SK-N-SH treated with all-trans-retinoic acid at 6 μM for 48 hours (cell line): ENCODE data around the gene C19orf53.
"Not testable (repeated sequence)": the region's sequence is repeated elsewhere in the genome, so short reads cannot be mapped to it uniquely, and the experiment has no call there.

Experiments
- ATAC-seq: fragments of 200-7000 bp; cut with Tn5 transposase; 3 replicates; pipeline ENCODE4 v1.9.1; 2020; ENCODE audit warnings: mild to moderate bottlenecking, moderate library complexity
- ARNTL ChIP-seq: fragments of 450-650 bp; formaldehyde crosslinking; IDR thresholded peaks from 2 replicates; pipeline ENCODE4 v1.5.0; 2020; ENCODE audit warnings: low read depth, mild to moderate bottlenecking, moderate library complexity, borderline replicate concordance
- BACH2 ChIP-seq: fragments of 250-450 bp; sonication (Bioruptor Pico); IDR thresholded peaks from 2 replicates; pipeline ENCODE4 v1.9.0; 2021; ENCODE audit warnings: mild to moderate bottlenecking, borderline replicate concordance
- CREB5 ChIP-seq: fragments of 250-450 bp; sonication (Bioruptor Pico); IDR thresholded peaks from 2 replicates; pipeline ENCODE4 v1.5.1; 2020; ENCODE audit warnings: low read depth, mild to moderate bottlenecking, moderate library complexity
- CSDC2 ChIP-seq: fragments of 250-450 bp; sonication (Bioruptor Pico); IDR thresholded peaks from 2 replicates; pipeline ENCODE4 v1.5.0; 2020; ENCODE audit warnings: mild to moderate bottlenecking, moderate library complexity
- CSRNP3 ChIP-seq: fragments of 250-450 bp; sonication (Bioruptor Pico); IDR thresholded peaks from 2 replicates; pipeline ENCODE4 v1.5.1; 2021; ENCODE audit warnings: mild to moderate bottlenecking, moderate library complexity
- ESRRG ChIP-seq: fragments of 250-450 bp; sonication (Bioruptor Pico); IDR thresholded peaks from 2 replicates; pipeline ENCODE4 v1.6.1; 2021; ENCODE audit warnings: mild to moderate bottlenecking
- GLIS3 ChIP-seq: fragments of 250-450 bp; sonication (Bioruptor Pico); IDR thresholded peaks from 2 replicates; pipeline ENCODE4 v1.5.0; 2020; ENCODE audit warnings: mild to moderate bottlenecking, moderate library complexity
- ISL1 ChIP-seq: fragments of 250-450 bp; sonication (Bioruptor Pico); IDR thresholded peaks from 2 replicates; pipeline ENCODE4 v2.1.2; 2022; ENCODE audit warnings: mild to moderate bottlenecking, moderate library complexity
- OSR1 ChIP-seq: fragments of 250-450 bp; sonication (Bioruptor Pico); IDR thresholded peaks from 2 replicates; pipeline ENCODE4 v1.8.0; 2022; ENCODE audit warnings: moderate library complexity, mild to moderate bottlenecking, inconsistent platforms
- PATZ1 ChIP-seq: fragments of 250-450 bp; sonication (Bioruptor Pico); IDR thresholded peaks from 2 replicates; pipeline ENCODE4 v1.8.0; 2020; ENCODE audit warnings: mild to moderate bottlenecking, moderate library complexity, borderline replicate concordance
- RARB ChIP-seq: fragments of 250-450 bp; sonication (Bioruptor Pico); IDR thresholded peaks from 2 replicates; pipeline ENCODE4 v1.8.0; 2021; ENCODE audit warnings: mild to moderate bottlenecking, moderate library complexity
- SNAI2 ChIP-seq: fragments of 250-450 bp; sonication (Bioruptor Pico); IDR thresholded peaks from 2 replicates; pipeline ENCODE4 v1.5.0; 2020; ENCODE audit warnings: mild to moderate bottlenecking, moderate library complexity
- TCF4 ChIP-seq: fragments of 250-450 bp; sonication (Bioruptor Pico); IDR thresholded peaks from 2 replicates; pipeline ENCODE4 v1.8.0; 2021; ENCODE audit warnings: mild to moderate bottlenecking, moderate library complexity, borderline replicate concordance
- TOX ChIP-seq: fragments of 250-450 bp; sonication (Bioruptor Pico); IDR thresholded peaks from 2 replicates; pipeline ENCODE4 v1.8.0; 2021; ENCODE audit warnings: mild to moderate bottlenecking, moderate library complexity, borderline replicate concordance
- TSHZ2 ChIP-seq: fragments of 250-450 bp; sonication (Bioruptor Pico); IDR thresholded peaks from 2 replicates; pipeline ENCODE4 v1.5.0; 2020; ENCODE audit warnings: mild to moderate bottlenecking, moderate library complexity
- ZC3H10 ChIP-seq: fragments of 250-450 bp; sonication (Bioruptor Pico); IDR thresholded peaks from 2 replicates; pipeline ENCODE4 v1.5.1; 2021; ENCODE audit warnings: mild to moderate bottlenecking, moderate library complexity
- ZFP3 ChIP-seq: fragments of 250-450 bp; sonication (Bioruptor Pico); IDR thresholded peaks from 2 replicates; pipeline ENCODE4 v1.5.0; 2020; ENCODE audit warnings: mild to moderate bottlenecking, moderate library complexity
- ZNF565 ChIP-seq: fragments of 450-650 bp; formaldehyde crosslinking; conservative IDR thresholded peaks from 2 replicates; pipeline ENCODE4 v1.5.0; 2020; ENCODE audit warnings: low read depth, mild to moderate bottlenecking, moderate library complexity
- ZNF70 ChIP-seq: fragments of 450-650 bp; formaldehyde crosslinking; IDR thresholded peaks from 2 replicates; pipeline ENCODE4 v1.5.0; 2020; ENCODE audit warnings: mild to moderate bottlenecking, moderate library complexity
- ZNF8 ChIP-seq: fragments of 450-650 bp; formaldehyde crosslinking; IDR thresholded peaks from 2 replicates; pipeline ENCODE4 v1.5.0; 2020; ENCODE audit warnings: mild to moderate bottlenecking, moderate library complexity

Gene C19orf53

GRCh38 chr19:13744174-13744573, 30.1 kb upstream of the C19orf53 start:
- TF ChIP-seq ZNF565 (CRISPR knock-in tag) (no peak), GLIS3 (CRISPR knock-in tag) (no peak), ZFP3 (CRISPR knock-in tag) (no peak), ISL1 (CRISPR knock-in tag) (no peak), CSRNP3 (no peak), BACH2 (CRISPR knock-in tag) (no peak), RARB (no peak), TCF4 (CRISPR knock-in tag) (no peak), ARNTL (CRISPR knock-in tag) (no peak)
- no peak for ATAC-seq

GRCh38 chr19:13747098-13747453, 27.2 kb upstream of the C19orf53 start:
- ATAC-seq = no peak
- TF ChIP-seq CSRNP3 = no peak
- no peak for TF ChIP-seq CREB5 (CRISPR knock-in tag)

- TF ChIP-seq ARNTL (CRISPR knock-in tag) (no peak), ISL1 (CRISPR knock-in tag) (no peak), CSRNP3 (no peak), CSDC2 (CRISPR knock-in tag) (no peak), GLIS3 (CRISPR knock-in tag) (no peak), TSHZ2 (CRISPR knock-in tag) (no peak), OSR1 (no peak)
- ATAC-seq = peak; percentile 25
Measured at GRCh38 chr19:13748169-13748828, 26.0 kb upstream of the C19orf53 start.

GRCh38 chr19:13751436-13751835, 22.8 kb upstream of the C19orf53 start:
- ATAC-seq = no peak
- TF ChIP-seq ZFP3 (CRISPR knock-in tag) = no peak
- TF ChIP-seq, all 23 proteins: peak for 0

- not testable (repeated sequence) for ATAC-seq
Measured at GRCh38 chr19:13753622-13754021, 20.6 kb upstream of the C19orf53 start.

- no peak for TF ChIP-seq SNAI2 (CRISPR knock-in tag)
- no peak for TF ChIP-seq ZFP3 (CRISPR knock-in tag)
- TF ChIP-seq GLIS3 (CRISPR knock-in tag) = no peak
- TF ChIP-seq ESRRG (CRISPR knock-in tag) = no peak
- TF ChIP-seq ARNTL (CRISPR knock-in tag) = no peak
- no peak for TF ChIP-seq ZNF8
- no peak for TF ChIP-seq CSRNP3
- TF ChIP-seq TOX = no peak
- no peak for TF ChIP-seq BACH2 (CRISPR knock-in tag)
- no peak for TF ChIP-seq ISL1 (CRISPR knock-in tag)
- no peak for TF ChIP-seq TCF4 (CRISPR knock-in tag)
- TF ChIP-seq PATZ1 (CRISPR knock-in tag) = no peak
- no peak for TF ChIP-seq RARB
- no peak for TF ChIP-seq ZNF70 (CRISPR knock-in tag)
- no peak for TF ChIP-seq ZC3H10 (CRISPR knock-in tag)
- ATAC-seq = no peak
Measured at GRCh38 chr19:13756210-13756609, 18.0 kb upstream of the C19orf53 start.
